Activated CD4-positive, CD25-positive, alpha-beta regulatory T cell (primary cell): ENCODE measurements around the gene TSTD2.

ENCODE experiments used
- DNase-seq, 4 experiments: peaks; one replicate each; lab custom pipeline; 2025; lab: John Stamatoyannopoulos, UW

TSTD2 gene

GRCh38 chr9:97632985-97633858 is at the start of gene TSTD2, which contains the start of gene NCBP1:
TSS of gene TSTD2 (minus strand) at chr9:97633368. CDS start at chr9:97627562, 5,806 bp downstream.
TSS of gene NCBP1 (plus strand) at chr9:97633821. CDS start at chr9:97633882, 61 bp downstream.
- peak; percentile 84 to 95 (median 91) for DNase-seq

GRCh38 chr9:97682242-97682641 is 49.1 kb upstream of the TSTD2 start:
- no peak for DNase-seq

- DNase-seq, result no peak
Observed at GRCh38 chr9:97675655-97676054, 42.5 kb upstream of the TSTD2 start.

- DNase-seq, result no peak
Observed at GRCh38 chr9:97673922-97674321, 40.8 kb upstream of the TSTD2 start.

GRCh38 chr9:97672403-97672802 is 39.2 kb upstream of the TSTD2 start:
- no peak for DNase-seq

- DNase-seq, result no peak
Observed at GRCh38 chr9:97670586-97670985, 37.4 kb upstream of the TSTD2 start.

GRCh38 chr9:97668485-97668884 is 35.3 kb upstream of the TSTD2 start:
- no peak for DNase-seq

GRCh38 chr9:97666907-97667686 is 33.9 kb upstream of the TSTD2 start:
- no peak for DNase-seq

- no peak for DNase-seq
Observed at GRCh38 chr9:97665742-97666141, 32.6 kb upstream of the TSTD2 start.

- DNase-seq, result no peak
Observed at GRCh38 chr9:97660847-97661246, 27.7 kb upstream of the TSTD2 start.

GRCh38 chr9:97660340-97660739 is 27.2 kb upstream of the TSTD2 start:
- DNase-seq, result no peak

GRCh38 chr9:97659771-97660170 is 26.6 kb upstream of the TSTD2 start:
- no peak for DNase-seq

GRCh38 chr9:97658707-97659106 is 25.5 kb upstream of the TSTD2 start:
- DNase-seq, result no peak

- no peak for DNase-seq
Observed at GRCh38 chr9:97651646-97652045, 18.5 kb upstream of the TSTD2 start.

- no peak for DNase-seq
Observed at GRCh38 chr9:97647996-97648395, 14.8 kb upstream of the TSTD2 start.

- DNase-seq, result no peak
Observed at GRCh38 chr9:97645720-97646119, 12.6 kb upstream of the TSTD2 start.

- no peak for DNase-seq
Observed at GRCh38 chr9:97640325-97640724, 7.2 kb upstream of the TSTD2 start.

- DNase-seq, result no peak
Observed at GRCh38 chr9:97638666-97639065, 5.5 kb upstream of the TSTD2 start.

- DNase-seq, result no peak
Observed at GRCh38 chr9:97636903-97637302, 3.7 kb upstream of the TSTD2 start.

- no peak for DNase-seq
Observed at GRCh38 chr9:97635026-97635425, 1.9 kb upstream of the TSTD2 start.

- DNase-seq, result no peak
Observed at GRCh38 chr9:97633859-97634490, 807 bp upstream of the TSTD2 start.

- DNase-seq, result no peak
Observed at GRCh38 chr9:97632248-97632984, 752 bp downstream of the TSTD2 start.
